Neural cell (in vitro differentiated cells): ENCODE data around the gene PTTG1IP.

ENCODE experiments used
- EP300 ChIP-seq: fragments of 450-650 bp; conservative IDR thresholded peaks from 2 replicates; pipeline ENCODE4 v1.6.1; 2014; ENCODE audit warnings: antibody characterized with exemption, mild to moderate bottlenecking, moderate library complexity; ENCODE audit not compliant: poor library complexity, severe bottlenecking
- EZH2 ChIP-seq: fragments of 200-600, 300-800 bp; shearing (Covaris generic), sonication (generic); IDR thresholded peaks from 2 replicates; pipeline ENCODE4 v1.6.1; 2014; ENCODE audit warnings: antibody characterized with exemption, low read length, borderline replicate concordance, mild to moderate bottlenecking; ENCODE audit not compliant: insufficient read depth, poor library complexity, severe bottlenecking
- POLR2AphosphoS5 ChIP-seq: IDR thresholded peaks from 2 replicates; pipeline ENCODE4 v1.6.1; 2012
- RAD21 ChIP-seq: fragments of 450-650 bp; conservative IDR thresholded peaks from 2 replicates; pipeline ENCODE4 v1.6.1; 2014; ENCODE audit warnings: antibody characterized with exemption, mild to moderate bottlenecking, moderate library complexity
- TF ChIP-seq, protein P1 (sequence below): fragments of 450-650 bp; IDR thresholded peaks from 2 replicates; pipeline ENCODE4 v1.5.1; 2014; ENCODE audit warnings: antibody characterized with exemption, mild to moderate bottlenecking, moderate library complexity; ENCODE audit not compliant: poor library complexity, severe bottlenecking
- TF ChIP-seq, protein P2 (sequence below): IDR thresholded peaks from 2 replicates; pipeline ENCODE4 v1.6.1; 2012; ENCODE audit warnings: borderline replicate concordance

GRCh38 chr21:44816761-44817505, 56.6 kb downstream of the PTTG1IP start:
- TF ChIP-seq, protein P1, sequence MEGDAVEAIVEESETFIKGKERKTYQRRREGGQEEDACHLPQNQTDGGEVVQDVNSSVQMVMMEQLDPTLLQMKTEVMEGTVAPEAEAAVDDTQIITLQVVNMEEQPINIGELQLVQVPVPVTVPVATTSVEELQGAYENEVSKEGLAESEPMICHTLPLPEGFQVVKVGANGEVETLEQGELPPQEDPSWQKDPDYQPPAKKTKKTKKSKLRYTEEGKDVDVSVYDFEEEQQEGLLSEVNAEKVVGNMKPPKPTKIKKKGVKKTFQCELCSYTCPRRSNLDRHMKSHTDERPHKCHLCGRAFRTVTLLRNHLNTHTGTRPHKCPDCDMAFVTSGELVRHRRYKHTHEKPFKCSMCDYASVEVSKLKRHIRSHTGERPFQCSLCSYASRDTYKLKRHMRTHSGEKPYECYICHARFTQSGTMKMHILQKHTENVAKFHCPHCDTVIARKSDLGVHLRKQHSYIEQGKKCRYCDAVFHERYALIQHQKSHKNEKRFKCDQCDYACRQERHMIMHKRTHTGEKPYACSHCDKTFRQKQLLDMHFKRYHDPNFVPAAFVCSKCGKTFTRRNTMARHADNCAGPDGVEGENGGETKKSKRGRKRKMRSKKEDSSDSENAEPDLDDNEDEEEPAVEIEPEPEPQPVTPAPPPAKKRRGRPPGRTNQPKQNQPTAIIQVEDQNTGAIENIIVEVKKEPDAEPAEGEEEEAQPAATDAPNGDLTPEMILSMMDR = no peak
- TF ChIP-seq EZH2 (no peak), POLR2AphosphoS5 (no peak), EP300 (no peak), RAD21 (no peak)
- TF ChIP-seq, protein P2, sequence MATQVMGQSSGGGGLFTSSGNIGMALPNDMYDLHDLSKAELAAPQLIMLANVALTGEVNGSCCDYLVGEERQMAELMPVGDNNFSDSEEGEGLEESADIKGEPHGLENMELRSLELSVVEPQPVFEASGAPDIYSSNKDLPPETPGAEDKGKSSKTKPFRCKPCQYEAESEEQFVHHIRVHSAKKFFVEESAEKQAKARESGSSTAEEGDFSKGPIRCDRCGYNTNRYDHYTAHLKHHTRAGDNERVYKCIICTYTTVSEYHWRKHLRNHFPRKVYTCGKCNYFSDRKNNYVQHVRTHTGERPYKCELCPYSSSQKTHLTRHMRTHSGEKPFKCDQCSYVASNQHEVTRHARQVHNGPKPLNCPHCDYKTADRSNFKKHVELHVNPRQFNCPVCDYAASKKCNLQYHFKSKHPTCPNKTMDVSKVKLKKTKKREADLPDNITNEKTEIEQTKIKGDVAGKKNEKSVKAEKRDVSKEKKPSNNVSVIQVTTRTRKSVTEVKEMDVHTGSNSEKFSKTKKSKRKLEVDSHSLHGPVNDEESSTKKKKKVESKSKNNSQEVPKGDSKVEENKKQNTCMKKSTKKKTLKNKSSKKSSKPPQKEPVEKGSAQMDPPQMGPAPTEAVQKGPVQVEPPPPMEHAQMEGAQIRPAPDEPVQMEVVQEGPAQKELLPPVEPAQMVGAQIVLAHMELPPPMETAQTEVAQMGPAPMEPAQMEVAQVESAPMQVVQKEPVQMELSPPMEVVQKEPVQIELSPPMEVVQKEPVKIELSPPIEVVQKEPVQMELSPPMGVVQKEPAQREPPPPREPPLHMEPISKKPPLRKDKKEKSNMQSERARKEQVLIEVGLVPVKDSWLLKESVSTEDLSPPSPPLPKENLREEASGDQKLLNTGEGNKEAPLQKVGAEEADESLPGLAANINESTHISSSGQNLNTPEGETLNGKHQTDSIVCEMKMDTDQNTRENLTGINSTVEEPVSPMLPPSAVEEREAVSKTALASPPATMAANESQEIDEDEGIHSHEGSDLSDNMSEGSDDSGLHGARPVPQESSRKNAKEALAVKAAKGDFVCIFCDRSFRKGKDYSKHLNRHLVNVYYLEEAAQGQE = no peak
